ENCODE measurements around the gene COL4A2.

COL4A2 gene

DNA sequence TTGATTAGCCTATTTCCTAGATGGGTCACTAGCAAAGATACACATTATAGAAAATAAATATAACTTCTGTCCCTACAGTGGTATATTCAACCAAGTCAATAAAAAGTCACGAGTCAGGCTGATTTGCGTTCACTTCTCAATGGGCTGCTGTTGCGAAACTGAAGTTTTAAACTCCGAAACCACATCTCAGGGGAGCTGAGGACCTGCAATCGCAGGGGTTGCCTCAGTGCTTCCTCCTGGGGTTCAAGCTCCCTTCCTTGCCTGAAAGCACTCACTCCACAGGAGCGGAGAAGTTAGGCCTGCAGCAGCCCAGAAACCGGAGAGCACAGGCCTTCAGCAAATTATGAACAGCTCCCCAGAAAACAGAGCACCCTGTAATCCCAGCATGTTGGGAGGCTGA lies 214.9 kb downstream of the COL4A2 start:
- no peak for DNase-seq (ENCODE audit: low spot score)
- ChIA-PET POLR2A (ENCODE audit: low non-redundant PET) (no interaction called here), CTCF (no interaction called here)
- TF ChIP-seq, protein P1, sequence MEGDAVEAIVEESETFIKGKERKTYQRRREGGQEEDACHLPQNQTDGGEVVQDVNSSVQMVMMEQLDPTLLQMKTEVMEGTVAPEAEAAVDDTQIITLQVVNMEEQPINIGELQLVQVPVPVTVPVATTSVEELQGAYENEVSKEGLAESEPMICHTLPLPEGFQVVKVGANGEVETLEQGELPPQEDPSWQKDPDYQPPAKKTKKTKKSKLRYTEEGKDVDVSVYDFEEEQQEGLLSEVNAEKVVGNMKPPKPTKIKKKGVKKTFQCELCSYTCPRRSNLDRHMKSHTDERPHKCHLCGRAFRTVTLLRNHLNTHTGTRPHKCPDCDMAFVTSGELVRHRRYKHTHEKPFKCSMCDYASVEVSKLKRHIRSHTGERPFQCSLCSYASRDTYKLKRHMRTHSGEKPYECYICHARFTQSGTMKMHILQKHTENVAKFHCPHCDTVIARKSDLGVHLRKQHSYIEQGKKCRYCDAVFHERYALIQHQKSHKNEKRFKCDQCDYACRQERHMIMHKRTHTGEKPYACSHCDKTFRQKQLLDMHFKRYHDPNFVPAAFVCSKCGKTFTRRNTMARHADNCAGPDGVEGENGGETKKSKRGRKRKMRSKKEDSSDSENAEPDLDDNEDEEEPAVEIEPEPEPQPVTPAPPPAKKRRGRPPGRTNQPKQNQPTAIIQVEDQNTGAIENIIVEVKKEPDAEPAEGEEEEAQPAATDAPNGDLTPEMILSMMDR (conservative IDR thresholded peaks at IDR 0.05; ENCODE audit: low read depth): no peak
- H3K27ac ChIP-seq: no peak overlapping the region

DNA sequence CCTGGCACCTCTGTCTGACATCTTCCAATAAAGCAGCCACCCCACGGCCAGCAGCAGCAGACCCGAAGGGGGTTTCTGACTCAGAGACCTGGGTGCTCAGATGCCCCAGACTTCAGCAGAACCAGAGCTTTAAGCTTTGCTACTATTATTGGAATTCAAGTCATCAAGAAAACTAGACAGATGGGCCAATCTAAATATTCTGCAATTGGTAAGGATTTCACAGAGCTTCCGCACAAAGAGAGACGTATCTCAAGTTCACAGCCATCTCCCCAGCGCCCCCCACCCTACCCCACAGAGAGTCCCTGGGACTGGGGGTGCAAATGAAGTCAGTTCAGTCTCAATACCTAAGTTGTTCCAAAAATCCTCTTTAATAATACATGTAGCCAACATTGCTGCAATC lies 215.6 kb downstream of the COL4A2 start:
- TF ChIP-seq, protein P1 (conservative IDR thresholded peaks at IDR 0.05; ENCODE audit: low read depth): no peak
- POLR2A ChIA-PET (ENCODE audit: low non-redundant PET): no interaction called here
- no peak for DNase-seq (ENCODE audit: low spot score)
- H3K27ac ChIP-seq: no peak overlapping the region
- CTCF ChIA-PET: no interaction called here

DNA sequence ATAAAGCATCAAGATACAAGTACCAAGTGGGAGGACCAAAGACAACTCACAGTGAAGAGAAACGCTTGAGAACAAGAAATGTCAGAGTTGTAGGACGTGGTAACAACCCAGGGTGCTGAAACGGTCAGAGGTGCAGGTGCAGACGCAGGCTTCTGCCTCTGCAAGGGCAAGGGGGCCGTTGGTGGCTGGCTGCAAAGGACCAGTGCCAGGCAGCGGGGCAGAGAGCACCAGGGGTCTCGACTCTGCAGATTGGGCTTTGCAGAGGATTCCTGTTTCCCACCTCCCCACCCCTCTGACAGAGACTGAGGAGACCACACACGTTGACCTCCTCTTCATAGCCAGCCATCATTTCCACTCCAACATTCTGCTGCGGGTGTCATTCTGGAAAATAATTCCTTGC lies 216.1 kb downstream of the COL4A2 start:
- TF ChIP-seq, protein P1 (conservative IDR thresholded peaks at IDR 0.05; ENCODE audit: low read depth): no peak
- DNase-seq (ENCODE audit: low spot score): no peak
- ChIA-PET POLR2A (ENCODE audit: low non-redundant PET) (no interaction called here), CTCF (no interaction called here)
- no peak overlapping the region for H3K27ac ChIP-seq

DNA sequence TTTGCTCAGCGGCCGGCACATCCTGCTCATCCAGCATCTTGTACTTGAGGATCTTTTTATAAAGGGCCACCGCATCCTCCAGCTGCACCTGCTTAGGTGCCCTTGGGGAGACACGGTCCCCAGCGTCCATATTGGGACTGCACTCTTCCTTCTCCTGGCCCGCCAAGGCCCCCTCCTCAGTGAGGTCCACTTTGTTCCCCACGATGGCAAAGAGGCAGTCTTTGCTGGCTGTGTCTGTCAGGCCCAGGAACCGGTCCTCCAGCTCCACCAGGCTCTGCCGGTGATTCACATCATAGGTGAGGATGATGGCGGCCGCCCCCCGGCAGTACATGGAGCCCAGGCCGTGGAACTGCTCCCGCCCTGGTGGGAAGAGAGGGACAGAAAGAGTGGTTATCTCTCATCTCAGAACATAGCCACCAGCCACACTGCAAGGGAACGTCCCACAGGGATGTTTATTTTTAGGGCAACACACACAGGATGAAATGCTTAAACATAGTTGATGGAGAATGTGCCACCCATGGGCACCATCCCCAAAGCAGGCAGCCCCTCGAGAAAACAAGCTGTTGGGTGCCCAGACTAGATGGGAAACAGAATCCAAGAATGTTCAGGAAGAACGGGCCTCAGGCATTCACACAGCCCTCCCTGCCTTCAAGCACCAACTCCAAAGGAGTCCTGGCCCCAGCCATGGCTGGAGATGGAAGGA lies 216.9 kb downstream of the COL4A2 start:
- TF ChIP-seq, protein P1 (conservative IDR thresholded peaks at IDR 0.05; ENCODE audit: low read depth): no peak
- ChIA-PET POLR2A (ENCODE audit: low non-redundant PET) (interaction anchor here (0.5 to 1.0 kb wide), 2 partner anchors 10 to 284 kb away, joined by 3 read pairs; no protein-coding TSS in a partner anchor), CTCF (interaction anchor here (0.7 kb wide), 1 partner anchor 46 kb away, joined by 3 read pairs; no protein-coding TSS in a partner anchor)
- no peak for DNase-seq (ENCODE audit: low spot score)
- H3K27ac ChIP-seq: peak overlapping the region; percentile 59

DNA sequence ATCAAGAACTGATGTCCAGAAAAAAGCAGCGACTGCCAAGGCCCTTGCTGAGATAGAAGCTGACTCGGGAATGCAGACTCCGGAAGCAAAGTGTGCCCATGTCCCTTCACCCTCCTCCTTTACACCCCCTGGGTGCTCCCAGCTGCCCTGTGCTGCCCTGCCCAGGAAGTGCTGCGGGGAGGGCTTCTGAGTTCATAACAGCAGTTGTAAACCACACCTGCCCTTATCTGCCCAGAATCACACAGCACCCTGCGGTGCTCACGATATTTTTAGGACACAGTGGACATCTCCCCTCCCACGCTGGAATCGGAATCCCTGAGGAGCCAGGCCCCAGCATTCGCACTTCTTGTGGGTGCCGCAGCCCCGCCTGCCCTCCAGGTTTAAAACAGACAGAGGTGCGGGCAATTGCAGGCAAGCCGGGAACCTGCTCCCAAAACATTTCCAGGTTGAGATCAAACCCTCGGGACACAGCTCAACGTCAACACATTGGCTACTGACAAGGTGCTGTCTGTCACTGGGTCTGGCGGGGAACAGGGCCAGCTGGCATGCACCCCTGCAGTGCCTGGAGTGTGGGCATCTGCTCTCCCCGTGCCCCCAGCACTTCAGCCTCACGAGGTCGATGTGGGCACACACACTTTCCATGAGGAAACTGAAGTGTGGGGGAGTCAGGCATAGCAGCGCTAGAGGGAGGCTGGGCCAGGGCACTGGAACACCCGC lies 217.6 kb downstream of the COL4A2 start:
- peak overlapping the region; percentile 59 for H3K27ac ChIP-seq
- TF ChIP-seq, protein P1 (conservative IDR thresholded peaks at IDR 0.05; ENCODE audit: low read depth): no peak
- POLR2A ChIA-PET (ENCODE audit: low non-redundant PET): interaction anchor here (0.5 to 1.0 kb wide), 2 partner anchors 11 to 285 kb away, joined by 3 read pairs; no protein-coding TSS in a partner anchor
- CTCF ChIA-PET: interaction anchor here (0.7 kb wide), 1 partner anchor 47 kb away, joined by 3 read pairs; no protein-coding TSS in a partner anchor
- peak; percentile 29 for DNase-seq (ENCODE audit: low spot score)

DNA sequence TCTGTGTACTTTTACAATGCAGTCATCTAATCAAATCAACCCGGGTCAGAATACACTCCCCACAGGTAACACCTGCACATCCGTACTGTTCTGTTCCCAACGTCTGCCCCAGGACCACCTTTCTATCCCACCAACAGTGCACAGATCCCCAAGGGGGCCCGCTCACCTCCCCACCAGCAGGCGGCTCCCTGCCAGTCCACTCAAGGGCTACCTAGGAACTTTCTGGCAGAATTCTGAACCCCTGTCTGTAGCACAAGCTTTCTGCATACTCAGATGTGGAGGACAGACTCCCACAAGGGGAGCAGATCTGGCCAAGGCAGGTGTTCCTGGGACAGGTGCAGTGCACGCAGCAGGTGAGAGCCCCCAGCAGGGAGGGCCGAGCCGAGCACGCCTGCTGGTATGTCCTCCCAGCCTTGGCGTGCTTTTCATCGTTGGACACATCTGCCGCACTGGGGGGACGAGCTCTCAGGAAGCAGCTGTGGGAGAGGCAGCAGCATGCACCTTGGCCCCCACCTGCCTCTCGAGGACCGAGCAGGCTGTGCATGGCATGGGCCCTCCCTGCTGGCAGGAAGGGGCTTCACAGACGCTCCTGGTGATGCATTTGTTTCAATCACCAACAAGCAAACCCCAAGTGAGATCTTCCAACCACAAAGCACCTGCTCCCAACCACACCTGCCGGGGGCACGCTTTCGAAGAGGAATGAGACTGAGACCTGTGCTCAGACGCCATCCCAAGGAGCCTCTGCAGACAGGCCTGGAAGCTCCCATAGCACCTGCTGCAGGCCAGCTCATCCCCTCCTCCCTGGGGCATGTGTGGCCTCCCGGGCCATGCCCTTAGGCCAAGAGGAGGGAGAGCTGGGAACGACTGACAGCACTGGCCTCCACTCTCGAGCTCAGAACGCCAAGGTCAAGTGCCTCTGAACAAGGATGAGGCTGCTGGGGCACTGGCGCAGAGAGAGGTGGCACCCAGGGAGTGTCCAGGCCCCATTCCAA lies 218.5 kb downstream of the COL4A2 start:
- no peak for DNase-seq (ENCODE audit: low spot score)
- TF ChIP-seq, protein P1 (conservative IDR thresholded peaks at IDR 0.05; ENCODE audit: low read depth): no peak
- ChIA-PET POLR2A (ENCODE audit: low non-redundant PET) (no interaction called here), CTCF (interaction anchor here (1.0 kb wide), 1 partner anchor 111 kb away, joined by 4 read pairs; no protein-coding TSS in a partner anchor)
- no peak overlapping the region for H3K27ac ChIP-seq

Measured in RWPE1 (cell line).